Measurements from ENCODE around the gene FALEC. TPM values are rescaled to one million over a fixed set of nuclear protein-coding genes. Genes with fewer than 3 reads are reported as not detected.

Gene FALEC
- total and polyA plus RNA-seq, 2 of the 8 experiments (the other 6 are each of a cell fraction or from before 2014, with no cell fraction given), result not detected

DNA sequence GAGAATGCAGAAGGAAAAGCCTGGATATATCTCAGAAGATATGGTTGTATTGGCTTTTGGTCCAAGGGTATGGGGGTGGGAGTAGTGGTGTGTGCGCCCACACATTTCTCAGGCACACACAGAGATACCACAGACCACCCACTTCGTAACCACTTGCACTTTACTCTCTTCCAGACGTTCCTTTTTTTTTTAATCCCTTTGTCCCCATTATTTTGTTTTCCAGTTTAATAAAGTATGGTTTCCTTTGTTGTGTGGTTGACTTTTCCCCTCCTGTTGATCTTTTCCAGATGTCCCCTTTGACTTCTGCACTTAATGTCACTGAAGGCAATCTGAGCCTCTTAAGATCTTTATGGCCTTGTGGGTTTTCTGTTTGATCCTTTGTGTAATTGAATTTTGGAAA, 38.8 kb upstream of the FALEC start (continued):
- TF ChIP-seq CBX5 (IDR thresholded peaks at IDR 0.05; ENCODE audit: low read depth, low read length), result no peak
- no peak for TF ChIP-seq GABPA (IDR thresholded peaks at IDR 0.05; ENCODE audit: borderline replicate concordance, insufficient read depth, low read length)
- TF ChIP-seq SRF (IDR thresholded peaks at IDR 0.05; ENCODE audit: low read depth, low read length), result no peak
- no peak for TF ChIP-seq NANOG (IDR thresholded peaks at IDR 0.05; ENCODE audit: insufficient read depth, low read depth, low read length, poor library complexity, severe bottlenecking)
- TF ChIP-seq POU5F1 (IDR thresholded peaks at IDR 0.05; ENCODE audit: low read depth, low read length), result no peak
- TF ChIP-seq, protein P1, sequence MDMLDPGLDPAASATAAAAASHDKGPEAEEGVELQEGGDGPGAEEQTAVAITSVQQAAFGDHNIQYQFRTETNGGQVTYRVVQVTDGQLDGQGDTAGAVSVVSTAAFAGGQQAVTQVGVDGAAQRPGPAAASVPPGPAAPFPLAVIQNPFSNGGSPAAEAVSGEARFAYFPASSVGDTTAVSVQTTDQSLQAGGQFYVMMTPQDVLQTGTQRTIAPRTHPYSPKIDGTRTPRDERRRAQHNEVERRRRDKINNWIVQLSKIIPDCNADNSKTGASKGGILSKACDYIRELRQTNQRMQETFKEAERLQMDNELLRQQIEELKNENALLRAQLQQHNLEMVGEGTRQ (IDR thresholded peaks at IDR 0.05; ENCODE audit: low read length), result no peak
- TF ChIP-seq SIN3A (conservative IDR thresholded peaks at IDR 0.05 in 1 of 2, IDR thresholded peaks at IDR 0.05 in 1 of 2; ENCODE audit: low read depth in 1 of 2, low read length in 2 of 2), result no peak
- no peak for TF ChIP-seq BCL11A (IDR thresholded peaks at IDR 0.05; ENCODE audit: low read depth in 2 of 2, low read length in 2 of 2)
- no peak for TF ChIP-seq MAFK (IDR thresholded peaks at IDR 0.05; ENCODE audit: low read depth, low read length)
